Left lung (tissue), 10 donors: ENCODE results near the gene SH3GL3. TPM values are rescaled to one million over a fixed set of nuclear protein-coding genes. Genes with fewer than 3 reads are reported as not detected.

Source experiments
- ATAC-seq: fragments of 200-7000 bp; cut with Tn5 transposase; one replicate; pipeline ENCODE4 v1.9.1; 2020; ENCODE audit warnings: moderate library complexity
- DNase-seq, 4 donors: peaks; one replicate each; pipeline ENCODE4 v3.0.0-alpha.2; 2013 to 2020
- H3K27ac ChIP-seq, 2 donors: fragments of 200-600 bp; sonication (generic) in 1 of 2; one replicate each; pipeline versions ENCODE4 v1.5.0 to v1.8.0; 2020 to 2021
- H3K27me3 ChIP-seq, 2 donors: fragments of 200-600 bp; sonication (generic) in 1 of 2; one replicate each; pipeline versions ENCODE4 v1.5.0 to v1.8.0; 2020 to 2021
- H3K36me3 ChIP-seq, 2 donors: fragments of 200-600 bp; sonication (generic) in 1 of 2; one replicate each; pipeline versions ENCODE4 v1.5.0 to v1.8.0; 2020 to 2021
- H3K4me1 ChIP-seq, 2 donors: fragments of 200-600 bp; one replicate each; pipeline ENCODE4 v1.8.0; 2021
- H3K4me3 ChIP-seq, 2 donors: fragments of 200-600 bp; sonication (generic) in 1 of 2; one replicate each; pipeline versions ENCODE4 v1.5.0 to v1.8.0; 2020 to 2021; ENCODE audit warnings: mild to moderate bottlenecking in 1 of 2
- H3K9me3 ChIP-seq, 2 donors: fragments of 200-600 bp; sonication (generic) in 1 of 2; one replicate each; pipeline versions ENCODE4 v1.5.0 to v1.8.0; 2020 to 2021
- CTCF ChIP-seq, 2 donors: fragments of 200-600 bp; sonication (generic) in 1 of 2; IDR thresholded peaks; one replicate each; pipeline versions ENCODE4 v1.5.0 to v1.8.0; 2021; ENCODE audit warnings: antibody characterized with exemption in 2 of 2
- intact Hi-C, 2 donors: fragments of 100-400 bp; cut with DNase I; formaldehyde crosslinking; loops; one replicate each; pipeline versions ENCODE4 v1.11.2 to v1.14.2; 2022
- polyA plus RNA-seq, 6 donors: library from polyadenylated mRNA; unstranded; fragments of 120-200 nt; gene quantifications; one replicate each; pipeline ENCODE4 v1.2.1, GENCODE V29; 2013; ENCODE audit not compliant: insufficient read length in 6 of 6
- total RNA-seq, 2 donors: library from RNA; stranded (reverse); fragmentation: NEBNext Ultra II Directional; extraction: Animal tissue kit (Norgen Biotek cat#: 25700); gene quantifications; one replicate each; pipeline ENCODE4 v1.2.1, GENCODE V29; 2021
- donor health status: DM: no; HTN: yes; CAD: no.
- donor health status: DM: no; HTN: no; CAD: no.

The SH3GL3 gene
- total and polyA plus RNA-seq, 8 donors: 0.82 to 14.1 (median 11.5) TPM

- H3K4me1 ChIP-seq: peaks cover 7 to 17% of the 10 kb centered on the region in 2 donors
- H3K4me3 ChIP-seq: no peak overlapping the region
- peaks cover 7 to 63% of the 10 kb centered on the region in 2 donors for H3K27me3 ChIP-seq
- intact Hi-C loops: loop anchor here in 1 of 2 donors (5.0 kb wide), 1 partner anchor 198 kb away; no protein-coding TSS in a partner anchor
- no peak for ATAC-seq
- no peaks in the 10 kb centered on the region for H3K9me3 ChIP-seq
- no peak for TF ChIP-seq CTCF (IDR thresholded peaks at IDR 0.05)
- no peak for DNase-seq
- no peak overlapping the region for H3K27ac ChIP-seq
- no peaks in the 10 kb centered on the region for H3K36me3 ChIP-seq
Measured at GRCh38 chr15:83444936-83445335, 2.2 kb upstream of the SH3GL3 start.

GRCh38 chr15:83445643-83446042 lies 1.5 kb upstream of the SH3GL3 start:
- Histone ChIP-seq H3K27ac (no peak overlapping the region), H3K36me3 (no peaks in the 10 kb centered on the region), H3K4me1 (peaks cover 7 to 17% of the 10 kb centered on the region in 2 donors), H3K4me3 (no peak overlapping the region), H3K27me3 (peaks cover 7 to 60% of the 10 kb centered on the region in 2 donors), H3K9me3 (no peaks in the 10 kb centered on the region)
- ATAC-seq: no peak
- DNase-seq: peak in 1 of 4 donors; percentile 21
- TF ChIP-seq CTCF (IDR thresholded peaks at IDR 0.05): no peak
- intact Hi-C loops: no loop called here

- DNase-seq: no peak
- H3K36me3 ChIP-seq: no peaks in the 10 kb centered on the region
- H3K4me3 ChIP-seq: no peak overlapping the region
- H3K27ac ChIP-seq: no peak overlapping the region
- no peaks in the 10 kb centered on the region for H3K9me3 ChIP-seq
- no peak for ATAC-seq
- H3K27me3 ChIP-seq: peaks cover 7 to 57% of the 10 kb centered on the region in 2 donors
- TF ChIP-seq CTCF (IDR thresholded peaks at IDR 0.05): no peak
- H3K4me1 ChIP-seq: peaks cover 7 to 17% of the 10 kb centered on the region in 2 donors
- intact Hi-C loops: no loop called here
Measured at GRCh38 chr15:83446417-83446816, 724 bp upstream of the SH3GL3 start.

- Histone ChIP-seq H3K4me3 (no peak overlapping the region), H3K27me3 (peaks cover 7 to 52% of the 10 kb centered on the region in 2 donors), H3K4me1 (peaks cover 7 to 17% of the 10 kb centered on the region in 2 donors), H3K36me3 (no peaks in the 10 kb centered on the region), H3K27ac (no peak overlapping the region), H3K9me3 (no peaks in the 10 kb centered on the region)
- ATAC-seq: no peak
- intact Hi-C loops: no loop called here
- DNase-seq: peak in 1 of 4 donors; percentile 29
- TF ChIP-seq CTCF (IDR thresholded peaks at IDR 0.05): no peak
Measured at GRCh38 chr15:83449250-83449671, 2.1 kb downstream of the SH3GL3 start.

- Histone ChIP-seq H3K4me3 (no peak overlapping the region), H3K4me1 (peaks cover 7 to 17% of the 10 kb centered on the region in 2 donors), H3K9me3 (no peaks in the 10 kb centered on the region), H3K27ac (no peak overlapping the region), H3K36me3 (no peaks in the 10 kb centered on the region), H3K27me3 (peaks cover 7 to 45% of the 10 kb centered on the region in 2 donors)
- no peak for DNase-seq
- ATAC-seq: no peak
- no peak for TF ChIP-seq CTCF (IDR thresholded peaks at IDR 0.05)
- intact Hi-C loops: no loop called here
Measured at GRCh38 chr15:83449937-83450506, 2.9 kb downstream of the SH3GL3 start.
